Liver (tissue), 3 donors: ENCODE data around the gene TACO1.

Experiments used
- CTCF ChIP-seq: fragments of 150-350 bp; IDR thresholded peaks from 2 replicates; pipeline ENCODE4 v1.5.1; 2017; ENCODE audit warnings: improper control_type of control experiment, low read depth, low read length; ENCODE audit not compliant: missing input control
- EGR1 ChIP-seq, 2 donors: IDR thresholded peaks; 2 replicates each; pipeline ENCODE4 v1.6.1; 2016 to 2018; ENCODE audit warnings: antibody characterized with exemption in 2 of 2, low read depth in 2 of 2
- FOXA1 ChIP-seq: IDR thresholded peaks from 2 replicates; pipeline ENCODE4 v1.6.1; 2016; ENCODE audit warnings: antibody characterized with exemption
- GABPA ChIP-seq, 2 donors: IDR thresholded peaks in 1 of 2; conservative IDR thresholded peaks in 1 of 2; 2 replicates each; pipeline ENCODE4 v1.6.1; 2016; ENCODE audit warnings: antibody characterized with exemption in 2 of 2, mild to moderate bottlenecking in 1 of 2, moderate library complexity in 1 of 2
- JUND ChIP-seq, 2 donors: IDR thresholded peaks; 2 replicates each; pipeline ENCODE4 v1.6.1; 2016; ENCODE audit warnings: antibody characterized with exemption in 2 of 2
- MAX ChIP-seq: IDR thresholded peaks from 2 replicates; pipeline ENCODE4 v1.6.1; 2016; ENCODE audit warnings: antibody characterized with exemption
- NR2F2 ChIP-seq: IDR thresholded peaks from 2 replicates; pipeline ENCODE4 v1.6.1; 2016; ENCODE audit warnings: antibody characterized with exemption
- RAD21 ChIP-seq, 2 donors: IDR thresholded peaks; 2 replicates each; pipeline ENCODE4 v1.6.1; 2016; ENCODE audit warnings: antibody characterized with exemption in 2 of 2, mild to moderate bottlenecking in 2 of 2
- REST ChIP-seq: IDR thresholded peaks from 2 replicates; pipeline ENCODE4 v1.6.1; 2016; ENCODE audit warnings: antibody characterized with exemption, mild to moderate bottlenecking
- TAF1 ChIP-seq: conservative IDR thresholded peaks from 2 replicates; pipeline ENCODE4 v1.6.1; 2016; ENCODE audit warnings: antibody characterized with exemption, mild to moderate bottlenecking
- YY1 ChIP-seq: IDR thresholded peaks from 2 replicates; pipeline ENCODE4 v1.6.1; 2016; ENCODE audit warnings: antibody characterized with exemption, mild to moderate bottlenecking
- ZBTB33 ChIP-seq: IDR thresholded peaks from 2 replicates; pipeline ENCODE4 v1.6.1; 2016; ENCODE audit warnings: antibody characterized with exemption
- donor health status: healthy.
- donor health status: healthy.

GRCh38 chr17:63587770-63588169 lies 12.9 kb upstream of the TACO1 start:
- TF ChIP-seq JUND (IDR thresholded peaks at IDR 0.05), result no peak
- TF ChIP-seq CTCF, result no peak
- TF ChIP-seq FOXA1, result no peak
- TF ChIP-seq EGR1 (IDR thresholded peaks at IDR 0.05; ENCODE audit: low read depth in 2 of 2), result no peak
- TF ChIP-seq GABPA (IDR thresholded peaks at IDR 0.05 in 1 of 2, conservative IDR thresholded peaks at IDR 0.05 in 1 of 2), result no peak
- TF ChIP-seq ZBTB33, result no peak
- TF ChIP-seq RAD21 (IDR thresholded peaks at IDR 0.05), result no peak
- no peak for TF ChIP-seq REST
- TF ChIP-seq YY1, result no peak
- TF ChIP-seq MAX, result no peak
- TF ChIP-seq TAF1, result no peak
- TF ChIP-seq NR2F2, result no peak
